Mesendoderm (in vitro differentiated cells): ENCODE results near the gene RASSF8.

Experiments used
- DNase-seq: peaks from one replicate; pipeline ENCODE4 v3.0.0; 2013
- H2AK5ac ChIP-seq: 2 replicates; pipeline ENCODE4 v1.6.1; 2013; ENCODE audit warnings: low read length, inconsistent platforms
- H2BK120ac ChIP-seq: 2 replicates; pipeline ENCODE4 v1.6.1; 2013; ENCODE audit warnings: low read depth, mild to moderate bottlenecking, low read length, moderate library complexity, mixed read lengths
- H2BK15ac ChIP-seq: replicated peaks from 2 replicates; pipeline ENCODE4 v1.6.1; 2013; ENCODE audit warnings: low read depth, mild to moderate bottlenecking, moderate library complexity
- H2BK5ac ChIP-seq: 2 replicates; pipeline ENCODE4 v1.6.1; 2013; ENCODE audit warnings: low read length, inconsistent platforms
- H3K18ac ChIP-seq: 2 replicates; pipeline ENCODE4 v1.6.1; 2013; ENCODE audit warnings: mild to moderate bottlenecking, low read length, mixed read lengths
- H3K23ac ChIP-seq: one replicate; pipeline ENCODE4 v1.6.1; 2013; ENCODE audit warnings: low read length
- H3K27ac ChIP-seq: 2 replicates; pipeline ENCODE4 v1.5.1; 2013; ENCODE audit warnings: low read depth, mild to moderate bottlenecking, inconsistent platforms, low read length, moderate library complexity
- H3K27me3 ChIP-seq: 2 replicates; pipeline ENCODE4 v1.6.1; 2013; ENCODE audit warnings: low read length, control low read depth, mild to moderate bottlenecking, inconsistent platforms; ENCODE audit not compliant: insufficient read depth, poor library complexity
- H3K36me3 ChIP-seq: 2 replicates; pipeline ENCODE4 v1.6.1; 2013; ENCODE audit warnings: low read length, inconsistent platforms; ENCODE audit not compliant: control insufficient read depth, insufficient read depth
- H3K4ac ChIP-seq: one replicate; pipeline ENCODE4 v1.6.1; 2013; ENCODE audit warnings: low read depth, mild to moderate bottlenecking, low read length, moderate library complexity
- H3K4me1 ChIP-seq: 2 replicates; pipeline ENCODE4 v1.6.1; 2013; ENCODE audit warnings: low read depth, low read length, inconsistent platforms; ENCODE audit not compliant: control insufficient read depth
- H3K4me2 ChIP-seq: 2 replicates; pipeline ENCODE4 v1.6.1; 2013; ENCODE audit warnings: low read length
- H3K4me3 ChIP-seq: 2 replicates; pipeline ENCODE4 v1.5.1; 2013; ENCODE audit warnings: mild to moderate bottlenecking, low read length
- H3K56ac ChIP-seq: one replicate; pipeline ENCODE4 v1.6.1; 2013; ENCODE audit warnings: low read length
- H3K79me1 ChIP-seq: 2 replicates; pipeline ENCODE4 v1.6.1; 2013; ENCODE audit warnings: low read length, inconsistent platforms
- H3K79me2 ChIP-seq: 2 replicates; pipeline ENCODE4 v1.6.1; 2013; ENCODE audit warnings: mild to moderate bottlenecking, low read length; ENCODE audit not compliant: control insufficient read depth, insufficient read depth
- H3K9ac ChIP-seq: 2 replicates; pipeline ENCODE4 v1.6.1; 2013; ENCODE audit warnings: low read length, inconsistent platforms
- H4K5ac ChIP-seq: one replicate; pipeline ENCODE4 v1.6.1; 2013; ENCODE audit warnings: low read length
- H4K8ac ChIP-seq: one replicate; pipeline ENCODE4 v1.6.1; 2013; ENCODE audit warnings: low read depth, mild to moderate bottlenecking, control low read depth, low read length, moderate library complexity
- WGBS: extraction: QIAGEN DNeasy Blood & Tissue Kit; methylation state at CpG from one replicate; pipeline ENCODE4 v1.1.7; 2013; ENCODE audit warnings: low lambda C conversion rate, missing lambda C conversion rate; ENCODE audit not compliant: insufficient coverage; ENCODE audit errors: extremely low coverage; 5-methylcytosine and 5-hydroxymethylcytosine counted together

Gene RASSF8

DNA sequence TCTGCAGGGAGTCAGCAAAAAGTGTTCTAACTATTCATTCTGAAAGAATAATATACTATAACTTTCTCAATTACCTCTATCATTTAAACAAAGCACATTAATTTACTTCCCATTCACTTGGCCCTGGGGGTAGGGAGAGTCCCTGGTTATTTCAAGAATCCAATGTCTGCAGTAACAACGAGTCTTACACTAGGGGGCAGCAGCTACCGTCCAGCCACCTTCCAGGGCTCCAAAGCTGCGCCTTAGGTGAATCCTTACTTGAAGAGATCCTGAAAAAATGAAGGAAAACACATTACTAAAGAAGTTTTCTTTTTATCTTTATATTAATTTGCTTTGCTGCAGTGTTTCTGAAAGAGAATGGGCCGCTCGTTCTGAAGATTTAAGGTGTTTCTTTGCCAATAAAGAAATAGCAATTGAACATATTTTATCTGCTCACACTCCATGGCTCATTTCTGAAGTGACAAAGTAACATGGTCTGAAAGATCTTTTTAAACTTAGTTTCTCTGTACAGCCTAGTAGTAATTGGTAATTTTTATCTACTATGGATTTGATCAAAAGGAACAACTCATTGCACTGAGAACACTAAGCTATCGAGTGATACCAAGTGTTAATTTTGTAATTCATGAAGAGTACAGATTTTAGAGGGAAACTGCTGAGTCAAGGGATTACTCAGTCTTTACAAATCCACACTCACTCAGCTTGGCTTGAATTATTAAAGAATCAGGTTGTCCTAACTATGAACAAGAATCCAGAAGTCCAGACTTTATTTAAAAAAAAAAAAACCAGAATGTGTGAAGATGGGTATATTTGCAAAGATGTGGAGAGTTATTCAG is 138.8 kb downstream of the RASSF8 start:
- no peak overlapping the region for H4K8ac ChIP-seq
- no peaks in the 10 kb centered on the region for H3K36me3 ChIP-seq
- H3K4me2 ChIP-seq, result no peak overlapping the region
- H3K79me2 ChIP-seq, result no peaks in the 10 kb centered on the region
- no peaks in the 10 kb centered on the region for H3K27me3 ChIP-seq
- H3K4me1 ChIP-seq, result peaks cover 5% of the 10 kb centered on the region
- no peak overlapping the region for H3K56ac ChIP-seq
- no peak overlapping the region for H3K9ac ChIP-seq
- no peak overlapping the region for H4K5ac ChIP-seq
- H3K4ac ChIP-seq, result no peak overlapping the region
- no peaks in the 10 kb centered on the region for H3K79me1 ChIP-seq
- H3K23ac ChIP-seq, result no peak overlapping the region
- H2BK5ac ChIP-seq, result no peak overlapping the region
- no peak overlapping the region for H2BK120ac ChIP-seq
- no peak overlapping the region for H3K27ac ChIP-seq
- H3K18ac ChIP-seq, result no peak overlapping the region
- WGBS, result no CpG with 5 or more reads among the region's 6 CpGs
- H2BK15ac ChIP-seq, result no peak overlapping the region
- peak; percentile 79 for DNase-seq
- H2AK5ac ChIP-seq, result no peak overlapping the region
- H3K4me3 ChIP-seq, result no peak overlapping the region

- Histone ChIP-seq H3K79me2 (no peaks in the 10 kb centered on the region), H3K79me1 (no peaks in the 10 kb centered on the region), H3K27ac (no peak overlapping the region), H2BK120ac (no peak overlapping the region), H3K36me3 (no peaks in the 10 kb centered on the region), H3K9ac (no peak overlapping the region), H3K23ac (no peak overlapping the region), H4K5ac (no peak overlapping the region), H2BK15ac (no peak overlapping the region), H2BK5ac (no peak overlapping the region), H3K4ac (no peak overlapping the region), H3K4me2 (no peak overlapping the region), H3K18ac (no peak overlapping the region), H3K4me1 (peaks cover 5% of the 10 kb centered on the region), H3K56ac (no peak overlapping the region), H3K4me3 (no peak overlapping the region), H4K8ac (no peak overlapping the region), H3K27me3 (no peaks in the 10 kb centered on the region), H2AK5ac (no peak overlapping the region)
- no peak for DNase-seq
- no CpG with 5 or more reads among the region's 8 CpGs for WGBS
These were observed 142.3 kb downstream of the RASSF8 start for GRCh38 chr12:26100666-26101349.

DNA sequence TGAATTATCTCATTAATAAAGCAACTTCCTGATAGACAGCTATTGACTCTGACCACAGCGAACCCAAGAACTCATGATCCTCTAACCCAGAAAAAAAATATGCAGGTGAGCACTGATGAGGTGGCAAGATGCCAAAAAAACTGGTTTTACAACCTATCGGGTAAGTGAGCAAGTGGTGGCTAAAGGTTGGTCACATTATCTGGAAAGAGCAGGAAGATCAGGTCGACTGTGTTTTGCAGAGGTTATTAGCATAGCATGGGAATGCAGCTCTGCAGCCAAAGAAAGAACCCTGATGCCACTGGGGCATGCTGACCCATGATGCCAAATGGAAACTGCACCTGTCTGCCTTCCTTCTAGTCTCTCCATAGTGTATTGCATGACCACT is 142.9 kb downstream of the RASSF8 start:
- Histone ChIP-seq H2BK120ac (no peak overlapping the region), H3K36me3 (no peaks in the 10 kb centered on the region), H3K79me2 (no peaks in the 10 kb centered on the region), H4K8ac (no peak overlapping the region), H3K27me3 (no peaks in the 10 kb centered on the region), H2BK15ac (no peak overlapping the region), H3K27ac (no peak overlapping the region), H3K18ac (no peak overlapping the region), H2AK5ac (no peak overlapping the region), H3K23ac (no peak overlapping the region), H3K56ac (no peak overlapping the region), H3K4me1 (peaks cover 5% of the 10 kb centered on the region), H4K5ac (no peak overlapping the region), H3K9ac (no peak overlapping the region), H3K4ac (no peak overlapping the region), H3K79me1 (no peaks in the 10 kb centered on the region), H3K4me3 (no peak overlapping the region), H2BK5ac (no peak overlapping the region), H3K4me2 (no peak overlapping the region)
- WGBS, result no CpG with 5 or more reads among the region's 3 CpGs
- no peak for DNase-seq

DNA sequence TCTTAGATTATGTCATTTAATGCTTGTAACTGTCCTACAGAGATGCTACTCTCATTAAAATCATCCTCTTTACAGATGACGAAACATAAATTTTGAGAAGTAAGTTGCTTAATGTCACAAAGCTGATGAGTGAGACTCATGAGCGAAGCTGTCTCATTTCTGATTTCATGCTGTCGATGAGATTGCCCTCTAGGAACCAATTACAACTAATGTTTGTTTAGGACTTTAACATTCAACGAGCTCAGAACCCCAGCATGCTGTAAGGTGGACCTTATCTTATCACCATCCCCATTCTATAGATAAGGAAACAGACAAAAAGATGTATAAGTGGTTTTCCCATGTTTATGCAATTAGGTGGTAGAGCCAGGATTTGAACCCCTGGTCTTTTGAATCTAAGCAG is 143.3 kb downstream of the RASSF8 start:
- H3K36me3 ChIP-seq, result no peaks in the 10 kb centered on the region
- no peak overlapping the region for H3K23ac ChIP-seq
- H2BK5ac ChIP-seq, result no peak overlapping the region
- H3K79me2 ChIP-seq, result no peaks in the 10 kb centered on the region
- H3K18ac ChIP-seq, result no peak overlapping the region
- H3K27me3 ChIP-seq, result no peaks in the 10 kb centered on the region
- H3K4me2 ChIP-seq, result no peak overlapping the region
- no peak overlapping the region for H4K8ac ChIP-seq
- H3K4ac ChIP-seq, result no peak overlapping the region
- H3K56ac ChIP-seq, result no peak overlapping the region
- no CpG with 5 or more reads among the region's 4 CpGs for WGBS
- no peak overlapping the region for H3K4me3 ChIP-seq
- H3K9ac ChIP-seq, result no peak overlapping the region
- H3K27ac ChIP-seq, result no peak overlapping the region
- H2AK5ac ChIP-seq, result no peak overlapping the region
- H4K5ac ChIP-seq, result no peak overlapping the region
- no peak overlapping the region for H2BK15ac ChIP-seq
- DNase-seq, result peak; percentile 57
- H3K4me1 ChIP-seq, result peaks cover 5% of the 10 kb centered on the region
- no peak overlapping the region for H2BK120ac ChIP-seq
- H3K79me1 ChIP-seq, result no peaks in the 10 kb centered on the region

DNA sequence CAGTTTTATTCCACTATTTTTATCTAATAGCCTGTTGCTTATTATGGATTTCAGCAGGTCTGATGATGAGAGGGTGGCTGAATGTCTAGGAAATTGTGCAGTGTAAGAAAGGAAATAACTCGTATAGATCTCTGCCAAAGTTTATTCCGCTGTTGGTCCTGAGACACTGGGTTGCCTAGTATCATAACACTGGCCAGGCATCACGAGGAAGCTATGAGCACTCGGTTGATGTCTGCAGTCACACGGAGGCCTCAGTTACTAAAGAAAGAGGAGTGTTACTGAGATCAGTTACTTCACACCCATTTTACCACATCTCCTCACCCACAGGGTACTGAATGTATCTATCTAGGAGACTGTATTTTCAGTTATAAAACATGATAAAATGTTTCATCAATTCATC is 144.5 kb downstream of the RASSF8 start:
- Histone ChIP-seq H2AK5ac (no peak overlapping the region), H3K79me1 (no peaks in the 10 kb centered on the region), H3K9ac (no peak overlapping the region), H3K27me3 (no peaks in the 10 kb centered on the region), H4K8ac (no peak overlapping the region), H3K4me1 (peaks cover 5% of the 10 kb centered on the region), H3K4me2 (no peak overlapping the region), H3K27ac (no peak overlapping the region), H2BK5ac (no peak overlapping the region), H2BK15ac (no peak overlapping the region), H3K4ac (no peak overlapping the region), H4K5ac (no peak overlapping the region), H3K4me3 (no peak overlapping the region), H2BK120ac (no peak overlapping the region), H3K56ac (no peak overlapping the region), H3K18ac (no peak overlapping the region), H3K23ac (no peak overlapping the region), H3K36me3 (no peaks in the 10 kb centered on the region), H3K79me2 (no peaks in the 10 kb centered on the region)
- DNase-seq, result no peak
- WGBS, result no CpG with 5 or more reads among the region's 5 CpGs
